ENCODE data around the gene MYH15. TPM values are rescaled to one million over a fixed set of nuclear protein-coding genes. Genes with fewer than 3 reads are reported as not detected.

Gene MYH15
- 0.03 TPM for polyA plus RNA-seq (2013, experiment 1 of 2)
- 0.06 TPM for polyA plus RNA-seq (2013, experiment 2 of 2)

GRCh38 chr3:108510496-108510895, at the start of gene MYH15:
MYH15 (minus strand) TSS chr3:108510596; CDS start chr3:108510530, 66 bp downstream.
- H3K36me3 ChIP-seq (replicated peaks in 1 of 2; ENCODE audit: control insufficient read depth in 2 of 2, insufficient read depth in 2 of 2, low read length in 2 of 2) = no peaks in the 10 kb centered on the region
- DNase-seq (ENCODE audit: low spot score) = no peak

GRCh38 chr3:108555966-108556581, 45.7 kb upstream of the MYH15 start:
- Histone ChIP-seq H4K91ac (ENCODE audit: low read depth, low read length, poor library complexity) (no peak overlapping the region), H2BK120ac (ENCODE audit: low read depth, low read length) (no peak overlapping the region), H2AFZ (ENCODE audit: low read length) (no peak overlapping the region), H3K4me3 (ENCODE audit: low read length in 2 of 2) (no peak overlapping the region), H3K4me1 (ENCODE audit: control insufficient read depth in 2 of 2, insufficient read depth in 1 of 2, low read depth in 1 of 2, low read length in 2 of 2) (peaks cover 0 to 4% of the 10 kb centered on the region in 2 donors), H2BK15ac (ENCODE audit: low read length) (no peak overlapping the region), H2AK5ac (ENCODE audit: low read depth, low read length) (no peak overlapping the region), H2BK5ac (ENCODE audit: low read length) (no peak overlapping the region), H2BK12ac (ENCODE audit: low read length) (no peak overlapping the region), H3K27ac (replicated peaks; ENCODE audit: low read length) (no peak overlapping the region), H3K79me1 (ENCODE audit: low read depth, low read length) (no peaks in the 10 kb centered on the region), H4K8ac (ENCODE audit: low read depth, low read length) (no peak overlapping the region), H3K14ac (ENCODE audit: low read length) (no peak overlapping the region), H3K27me3 (ENCODE audit: control insufficient read depth in 3 of 3, insufficient read depth in 3 of 3, low read depth in 1 of 3, low read length in 3 of 3) (no peaks in the 10 kb centered on the region), H3K23ac (ENCODE audit: low read depth, low read length, poor library complexity) (no peak overlapping the region), H3K36me3 (replicated peaks in 1 of 2; ENCODE audit: control insufficient read depth in 2 of 2, insufficient read depth in 2 of 2, low read length in 2 of 2) (peaks cover 10 to 100% of the 10 kb centered on the region in 2 donors), H3K9ac (ENCODE audit: low read depth, low read length, poor library complexity) (no peak overlapping the region), H3K4me2 (ENCODE audit: insufficient read depth, low read length, poor library complexity, severe bottlenecking) (no peak overlapping the region), H3K9me3 (replicated peaks in 1 of 2; ENCODE audit: control insufficient read depth in 2 of 2, insufficient read depth in 1 of 2, low read depth in 1 of 2, low read length in 2 of 2) (no peaks in the 10 kb centered on the region), H3K18ac (ENCODE audit: low read length) (no peak overlapping the region), H3K4ac (ENCODE audit: low read length) (no peak overlapping the region)
- DNase-seq (ENCODE audit: low spot score) = no peak
- WGBS, 2 donors (ENCODE audit: extremely low coverage in 2 of 2, insufficient read length in 2 of 2, insufficient replicate concordance in 1 of 2) = no CpG with 5 or more reads among the region's 2 CpGs

More at GRCh38 chr3:108510496-108510895, at the start of gene MYH15:
- H2AK5ac ChIP-seq (ENCODE audit: low read depth, low read length) = no peak within 1 kb of the TSS
- H4K8ac ChIP-seq (ENCODE audit: low read depth, low read length) = no peak within 1 kb of the TSS
- H2BK15ac ChIP-seq (ENCODE audit: low read length) = no peak within 1 kb of the TSS
- no peak within 1 kb of the TSS for H2BK120ac ChIP-seq (ENCODE audit: low read depth, low read length)
- H3K27ac ChIP-seq (replicated peaks; ENCODE audit: low read length) = no peak within 1 kb of the TSS
- no peak within 1 kb of the TSS for H3K4ac ChIP-seq (ENCODE audit: low read length)
- H4K91ac ChIP-seq (ENCODE audit: low read depth, low read length, poor library complexity) = no peak within 1 kb of the TSS
- H3K4me1 ChIP-seq (ENCODE audit: control insufficient read depth in 2 of 2, insufficient read depth in 1 of 2, low read depth in 1 of 2, low read length in 2 of 2) = peaks cover 5 to 6% of the 10 kb centered on the region in 2 donors
- no peak within 1 kb of the TSS for H3K4me3 ChIP-seq (ENCODE audit: low read length in 2 of 2)
- no peak within 1 kb of the TSS for H3K9ac ChIP-seq (ENCODE audit: low read depth, low read length, poor library complexity)
- WGBS, 2 donors (ENCODE audit: extremely low coverage in 2 of 2, insufficient read length in 2 of 2, insufficient replicate concordance in 1 of 2) = no CpG with 5 or more reads among the region's 3 CpGs
- no peak within 1 kb of the TSS for H2BK5ac ChIP-seq (ENCODE audit: low read length)
- H3K27me3 ChIP-seq (ENCODE audit: control insufficient read depth in 3 of 3, insufficient read depth in 3 of 3, low read depth in 1 of 3, low read length in 3 of 3) = no peaks in the 10 kb centered on the region
- no peak within 1 kb of the TSS for H3K23ac ChIP-seq (ENCODE audit: low read depth, low read length, poor library complexity)
- H2BK12ac ChIP-seq (ENCODE audit: low read length) = no peak within 1 kb of the TSS
- no peaks in the 10 kb centered on the region for H3K9me3 ChIP-seq (replicated peaks in 1 of 2; ENCODE audit: control insufficient read depth in 2 of 2, insufficient read depth in 1 of 2, low read depth in 1 of 2, low read length in 2 of 2)
- H2AFZ ChIP-seq (ENCODE audit: low read length) = peak within 1 kb of the TSS; percentile 53
- no peak within 1 kb of the TSS for H3K14ac ChIP-seq (ENCODE audit: low read length)
- H3K18ac ChIP-seq (ENCODE audit: low read length) = no peak within 1 kb of the TSS
- no peaks in the 10 kb centered on the region for H3K79me1 ChIP-seq (ENCODE audit: low read depth, low read length)
- H3K4me2 ChIP-seq (ENCODE audit: insufficient read depth, low read length, poor library complexity, severe bottlenecking) = no peak within 1 kb of the TSS

GRCh38 chr3:108554913-108555571, 44.6 kb upstream of the MYH15 start:
- Histone ChIP-seq H3K79me1 (ENCODE audit: low read depth, low read length) (no peaks in the 10 kb centered on the region), H3K4me1 (ENCODE audit: control insufficient read depth in 2 of 2, insufficient read depth in 1 of 2, low read depth in 1 of 2, low read length in 2 of 2) (peaks cover 0 to 4% of the 10 kb centered on the region in 2 donors), H3K27me3 (ENCODE audit: control insufficient read depth in 3 of 3, insufficient read depth in 3 of 3, low read depth in 1 of 3, low read length in 3 of 3) (no peaks in the 10 kb centered on the region), H3K4me2 (ENCODE audit: insufficient read depth, low read length, poor library complexity, severe bottlenecking) (no peak overlapping the region), H3K4me3 (ENCODE audit: low read length in 2 of 2) (no peak overlapping the region), H2AK5ac (ENCODE audit: low read depth, low read length) (no peak overlapping the region), H3K4ac (ENCODE audit: low read length) (no peak overlapping the region), H3K9ac (ENCODE audit: low read depth, low read length, poor library complexity) (no peak overlapping the region), H2BK12ac (ENCODE audit: low read length) (no peak overlapping the region), H2BK120ac (ENCODE audit: low read depth, low read length) (no peak overlapping the region), H4K91ac (ENCODE audit: low read depth, low read length, poor library complexity) (no peak overlapping the region), H3K18ac (ENCODE audit: low read length) (no peak overlapping the region), H2BK5ac (ENCODE audit: low read length) (no peak overlapping the region), H2AFZ (ENCODE audit: low read length) (no peak overlapping the region), H3K14ac (ENCODE audit: low read length) (no peak overlapping the region), H2BK15ac (ENCODE audit: low read length) (no peak overlapping the region), H3K9me3 (replicated peaks in 1 of 2; ENCODE audit: control insufficient read depth in 2 of 2, insufficient read depth in 1 of 2, low read depth in 1 of 2, low read length in 2 of 2) (no peaks in the 10 kb centered on the region), H3K23ac (ENCODE audit: low read depth, low read length, poor library complexity) (no peak overlapping the region), H3K27ac (replicated peaks; ENCODE audit: low read length) (peak overlapping the region; percentile 21), H4K8ac (ENCODE audit: low read depth, low read length) (no peak overlapping the region), H3K36me3 (replicated peaks in 1 of 2; ENCODE audit: control insufficient read depth in 2 of 2, insufficient read depth in 2 of 2, low read length in 2 of 2) (peaks cover 11 to 100% of the 10 kb centered on the region in 2 donors)
- no CpG with 5 or more reads among the region's 3 CpGs for WGBS, 2 donors (ENCODE audit: extremely low coverage in 2 of 2, insufficient read length in 2 of 2, insufficient replicate concordance in 1 of 2)
- no peak for DNase-seq (ENCODE audit: low spot score)

DNA sequence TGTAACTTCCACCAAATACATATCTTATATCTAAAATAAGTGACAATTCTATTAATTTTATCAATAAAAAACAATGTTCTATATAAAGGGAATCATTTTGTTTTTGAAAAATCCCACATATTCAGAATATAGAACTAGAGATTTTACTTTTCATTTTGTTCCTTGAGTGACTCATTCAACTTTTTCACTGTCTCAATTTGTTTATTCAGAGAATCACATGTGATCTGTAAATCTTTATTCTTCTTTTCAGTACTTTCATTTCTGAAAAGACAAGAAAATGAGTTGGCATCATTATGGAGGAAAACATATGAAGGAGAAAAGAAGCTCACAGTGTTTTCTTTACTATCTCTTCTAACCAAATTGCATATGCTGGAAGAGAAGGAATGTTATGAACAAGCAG, 43.8 kb upstream of the MYH15 start:
- H3K36me3 ChIP-seq (replicated peaks in 1 of 2; ENCODE audit: control insufficient read depth in 2 of 2, insufficient read depth in 2 of 2, low read length in 2 of 2) = peaks cover 9 to 100% of the 10 kb centered on the region in 2 donors
- H3K4ac ChIP-seq (ENCODE audit: low read length) = no peak overlapping the region

More for the DNA sequence above, 43.8 kb upstream of the MYH15 start:
- Histone ChIP-seq H2BK120ac (ENCODE audit: low read depth, low read length) (no peak overlapping the region), H3K27ac (replicated peaks; ENCODE audit: low read length) (no peak overlapping the region), H4K91ac (ENCODE audit: low read depth, low read length, poor library complexity) (no peak overlapping the region), H2AK5ac (ENCODE audit: low read depth, low read length) (no peak overlapping the region), H2BK15ac (ENCODE audit: low read length) (no peak overlapping the region), H3K18ac (ENCODE audit: low read length) (no peak overlapping the region), H2AFZ (ENCODE audit: low read length) (no peak overlapping the region), H3K9ac (ENCODE audit: low read depth, low read length, poor library complexity) (no peak overlapping the region), H3K4me1 (ENCODE audit: control insufficient read depth in 2 of 2, insufficient read depth in 1 of 2, low read depth in 1 of 2, low read length in 2 of 2) (peaks cover 0 to 4% of the 10 kb centered on the region in 2 donors), H3K79me1 (ENCODE audit: low read depth, low read length) (no peaks in the 10 kb centered on the region), H3K27me3 (ENCODE audit: control insufficient read depth in 3 of 3, insufficient read depth in 3 of 3, low read depth in 1 of 3, low read length in 3 of 3) (no peaks in the 10 kb centered on the region), H4K8ac (ENCODE audit: low read depth, low read length) (no peak overlapping the region), H3K23ac (ENCODE audit: low read depth, low read length, poor library complexity) (no peak overlapping the region), H3K9me3 (replicated peaks in 1 of 2; ENCODE audit: control insufficient read depth in 2 of 2, insufficient read depth in 1 of 2, low read depth in 1 of 2, low read length in 2 of 2) (no peaks in the 10 kb centered on the region), H3K14ac (ENCODE audit: low read length) (no peak overlapping the region), H2BK12ac (ENCODE audit: low read length) (no peak overlapping the region), H3K4me2 (ENCODE audit: insufficient read depth, low read length, poor library complexity, severe bottlenecking) (no peak overlapping the region), H2BK5ac (ENCODE audit: low read length) (no peak overlapping the region), H3K4me3 (ENCODE audit: low read length in 2 of 2) (no peak overlapping the region)
- DNase-seq (ENCODE audit: low spot score) = no peak
